Measurements from ENCODE around the gene GRK4. TPM values are rescaled to one million over a fixed set of nuclear protein-coding genes. Genes with fewer than 3 reads are reported as not detected.

GRK4 gene
- total RNA-seq, 5 donors from 2014 or later (not counting 1 experiment from before 2014, with no cell fraction given): 1.8 to 4.8 (median 2.5) TPM

- H3K4me1 ChIP-seq (ENCODE audit: control insufficient read depth in 1 of 2, extremely low read depth in 1 of 2, insufficient read depth in 2 of 2, low read length in 2 of 2): no peaks in the 10 kb centered on the region
- peaks cover 0 to 3% of the 10 kb centered on the region in 2 experiments for H3K27me3 ChIP-seq (replicated peaks in 1 of 2; ENCODE audit: control insufficient read depth in 2 of 2, extremely low read depth in 1 of 2, insufficient read depth in 2 of 2, low read length in 1 of 2)
- no peak for DNase-seq
- H3K9me3 ChIP-seq: no peaks in the 10 kb centered on the region
- H3K27ac ChIP-seq (ENCODE audit: low read length): no peak overlapping the region
- Mint-ChIP-seq H3K27me3 (peaks cover 0 to 7% of the 10 kb centered on the region in 2 donors), H3K9me3 (no peaks in the 10 kb centered on the region), H3K36me3 (no peaks in the 10 kb centered on the region), H3K4me1 (no peaks in the 10 kb centered on the region), H3K27ac (no peak overlapping the region), H3K4me3 (no peak overlapping the region)
- POLR2A ChIA-PET: interaction anchor here in 1 of 2 donors (0.6 kb wide), 1 partner anchor 367 kb away, joined by 4 read pairs; no protein-coding TSS in a partner anchor
- no peak for ATAC-seq (replicated peaks in 1 of 4)
- WGBS (ENCODE audit: insufficient coverage): 95% methylated on average over 2 of the region's 4 CpGs
- CTCF ChIA-PET: interaction anchor here in 1 of 2 donors (0.6 to 1.0 kb wide), 2 partner anchors 13 to 17 kb away, joined by 3 to 9 read pairs; no protein-coding TSS in a partner anchor
- no peaks in the 10 kb centered on the region for H3K36me3 ChIP-seq (ENCODE audit: control insufficient read depth in 2 of 2, extremely low read depth in 1 of 2, insufficient read depth in 1 of 2, low read length in 1 of 2)
- no peak overlapping the region for H3K4me3 ChIP-seq (ENCODE audit: control insufficient read depth in 1 of 2, extremely low read depth in 1 of 2, low read length in 1 of 2)
Observed at GRCh38 chr4:2995546-2996265, 32.3 kb downstream of the GRK4 start.

- ChIA-PET POLR2A (no interaction called here), CTCF (interaction anchor here in 1 of 2 donors (1.0 kb wide), 1 partner anchor 18 kb away, joined by 3 read pairs; no protein-coding TSS in a partner anchor)
- Mint-ChIP-seq H3K36me3 (no peaks in the 10 kb centered on the region), H3K27me3 (peaks cover 0 to 6% of the 10 kb centered on the region in 2 donors), H3K4me1 (no peaks in the 10 kb centered on the region), H3K4me3 (no peak overlapping the region), H3K9me3 (no peaks in the 10 kb centered on the region), H3K27ac (no peak overlapping the region)
- Histone ChIP-seq H3K27ac (ENCODE audit: low read length) (no peak overlapping the region), H3K4me3 (ENCODE audit: control insufficient read depth in 1 of 2, extremely low read depth in 1 of 2, low read length in 1 of 2) (no peak overlapping the region), H3K27me3 (replicated peaks in 1 of 2; ENCODE audit: control insufficient read depth in 2 of 2, extremely low read depth in 1 of 2, insufficient read depth in 2 of 2, low read length in 1 of 2) (peaks cover 0 to 3% of the 10 kb centered on the region in 2 experiments), H3K36me3 (ENCODE audit: control insufficient read depth in 2 of 2, extremely low read depth in 1 of 2, insufficient read depth in 1 of 2, low read length in 1 of 2) (no peaks in the 10 kb centered on the region), H3K4me1 (ENCODE audit: control insufficient read depth in 1 of 2, extremely low read depth in 1 of 2, insufficient read depth in 2 of 2, low read length in 2 of 2) (no peaks in the 10 kb centered on the region), H3K9me3 (no peaks in the 10 kb centered on the region)
- DNase-seq (no peak), ATAC-seq (replicated peaks in 1 of 4) (no peak)
- no CpG with 5 or more reads among the region's 4 CpGs for WGBS (ENCODE audit: insufficient coverage)
Observed at GRCh38 chr4:2996415-2996814, 33.0 kb downstream of the GRK4 start.

GRCh38 chr4:3007724-3008123 lies 44.4 kb downstream of the GRK4 start:
- WGBS (ENCODE audit: insufficient coverage): 80% methylated on average over 1 of the region's 2 CpGs
- no peaks in the 10 kb centered on the region for H3K36me3 ChIP-seq (ENCODE audit: control insufficient read depth in 2 of 2, extremely low read depth in 1 of 2, insufficient read depth in 1 of 2, low read length in 1 of 2)
- no peaks in the 10 kb centered on the region for H3K4me1 ChIP-seq (ENCODE audit: control insufficient read depth in 1 of 2, extremely low read depth in 1 of 2, insufficient read depth in 2 of 2, low read length in 2 of 2)
- Mint-ChIP-seq H3K4me1 (no peaks in the 10 kb centered on the region), H3K27me3 (peaks cover 0 to 13% of the 10 kb centered on the region in 2 donors), H3K4me3 (no peak overlapping the region), H3K9me3 (no peaks in the 10 kb centered on the region), H3K36me3 (no peaks in the 10 kb centered on the region), H3K27ac (no peak overlapping the region)
- DNase-seq (no peak), ATAC-seq (replicated peaks in 1 of 4) (no peak)
- H3K4me3 ChIP-seq (ENCODE audit: control insufficient read depth in 1 of 2, extremely low read depth in 1 of 2, low read length in 1 of 2): no peak overlapping the region
- H3K27ac ChIP-seq (ENCODE audit: low read length): no peak overlapping the region
- ChIA-PET CTCF (interaction anchor here in 1 of 2 donors (0.5 kb wide), 1 partner anchor 8 kb away, joined by 7 read pairs; no protein-coding TSS in a partner anchor), POLR2A (no interaction called here)
- H3K27me3 ChIP-seq (replicated peaks in 1 of 2; ENCODE audit: control insufficient read depth in 2 of 2, extremely low read depth in 1 of 2, insufficient read depth in 2 of 2, low read length in 1 of 2): peaks cover 0 to 14% of the 10 kb centered on the region in 2 experiments
- H3K9me3 ChIP-seq: no peaks in the 10 kb centered on the region

GRCh38 chr4:3009422-3009821 lies 46.1 kb downstream of the GRK4 start:
- Mint-ChIP-seq H3K9me3 (no peaks in the 10 kb centered on the region), H3K4me1 (no peaks in the 10 kb centered on the region), H3K4me3 (no peak overlapping the region), H3K27ac (no peak overlapping the region), H3K36me3 (no peaks in the 10 kb centered on the region), H3K27me3 (peaks cover 0 to 18% of the 10 kb centered on the region in 2 donors)
- Histone ChIP-seq H3K27ac (ENCODE audit: low read length) (no peak overlapping the region), H3K27me3 (replicated peaks in 1 of 2; ENCODE audit: control insufficient read depth in 2 of 2, extremely low read depth in 1 of 2, insufficient read depth in 2 of 2, low read length in 1 of 2) (peaks cover 0 to 18% of the 10 kb centered on the region in 2 experiments), H3K36me3 (ENCODE audit: control insufficient read depth in 2 of 2, extremely low read depth in 1 of 2, insufficient read depth in 1 of 2, low read length in 1 of 2) (no peaks in the 10 kb centered on the region), H3K4me3 (ENCODE audit: control insufficient read depth in 1 of 2, extremely low read depth in 1 of 2, low read length in 1 of 2) (no peak overlapping the region), H3K4me1 (ENCODE audit: control insufficient read depth in 1 of 2, extremely low read depth in 1 of 2, insufficient read depth in 2 of 2, low read length in 2 of 2) (no peaks in the 10 kb centered on the region), H3K9me3 (no peaks in the 10 kb centered on the region)
- ChIA-PET CTCF (interaction anchor here (0.6 to 0.7 kb wide), 4 partner anchors 14 to 34 kb away, joined by 4 to 9 read pairs (median 5); no protein-coding TSS in a partner anchor), POLR2A (no interaction called here)
- ATAC-seq (replicated peaks in 1 of 4) (peak in 1 of 4 experiments; percentile 45), DNase-seq (peak in 11 of 35 experiments; percentile 1 to 44 (median 7))
- WGBS (ENCODE audit: insufficient coverage): 100% methylated on average over 1 of the region's 7 CpGs

GRCh38 chr4:3010577-3010976 lies 47.2 kb downstream of the GRK4 start:
- Histone ChIP-seq H3K9me3 (no peaks in the 10 kb centered on the region), H3K36me3 (ENCODE audit: control insufficient read depth in 2 of 2, extremely low read depth in 1 of 2, insufficient read depth in 1 of 2, low read length in 1 of 2) (no peaks in the 10 kb centered on the region), H3K4me3 (ENCODE audit: control insufficient read depth in 1 of 2, extremely low read depth in 1 of 2, low read length in 1 of 2) (no peak overlapping the region), H3K4me1 (ENCODE audit: control insufficient read depth in 1 of 2, extremely low read depth in 1 of 2, insufficient read depth in 2 of 2, low read length in 2 of 2) (no peaks in the 10 kb centered on the region), H3K27me3 (replicated peaks in 1 of 2; ENCODE audit: control insufficient read depth in 2 of 2, extremely low read depth in 1 of 2, insufficient read depth in 2 of 2, low read length in 1 of 2) (peaks cover 0 to 18% of the 10 kb centered on the region in 2 experiments), H3K27ac (ENCODE audit: low read length) (no peak overlapping the region)
- Mint-ChIP-seq H3K27ac (no peak overlapping the region), H3K27me3 (peaks cover 0 to 16% of the 10 kb centered on the region in 2 donors), H3K4me1 (no peaks in the 10 kb centered on the region), H3K9me3 (no peaks in the 10 kb centered on the region), H3K4me3 (no peak overlapping the region), H3K36me3 (no peaks in the 10 kb centered on the region)
- ATAC-seq (replicated peaks in 1 of 4): no peak
- ChIA-PET POLR2A (no interaction called here), CTCF (no interaction called here)
- no peak for DNase-seq
- WGBS (ENCODE audit: insufficient coverage): 100% methylated on average over 1 of the region's 2 CpGs

- CTCF ChIA-PET: no interaction called here
- peaks cover 0 to 18% of the 10 kb centered on the region in 2 experiments for H3K27me3 ChIP-seq (replicated peaks in 1 of 2; ENCODE audit: control insufficient read depth in 2 of 2, extremely low read depth in 1 of 2, insufficient read depth in 2 of 2, low read length in 1 of 2)
- Mint-ChIP-seq H3K4me1 (no peaks in the 10 kb centered on the region), H3K36me3 (no peaks in the 10 kb centered on the region), H3K9me3 (no peaks in the 10 kb centered on the region), H3K4me3 (no peak overlapping the region), H3K27me3 (peaks cover 0 to 16% of the 10 kb centered on the region in 2 donors), H3K27ac (no peak overlapping the region)
- H3K4me3 ChIP-seq (ENCODE audit: control insufficient read depth in 1 of 2, extremely low read depth in 1 of 2, low read length in 1 of 2): no peak overlapping the region
- WGBS (ENCODE audit: insufficient coverage): 100% methylated on average over 3 of the region's 5 CpGs
- H3K4me1 ChIP-seq (ENCODE audit: control insufficient read depth in 1 of 2, extremely low read depth in 1 of 2, insufficient read depth in 2 of 2, low read length in 2 of 2): no peaks in the 10 kb centered on the region
- POLR2A ChIA-PET: no interaction called here
- DNase-seq (no peak), ATAC-seq (replicated peaks in 1 of 4) (no peak)
- no peaks in the 10 kb centered on the region for H3K36me3 ChIP-seq (ENCODE audit: control insufficient read depth in 2 of 2, extremely low read depth in 1 of 2, insufficient read depth in 1 of 2, low read length in 1 of 2)
- H3K27ac ChIP-seq (ENCODE audit: low read length): no peak overlapping the region
- no peaks in the 10 kb centered on the region for H3K9me3 ChIP-seq
Observed at GRCh38 chr4:3010998-3011397, 47.6 kb downstream of the GRK4 start.
